Measurements from ENCODE around the gene SNX9. TPM values are rescaled to one million over a fixed set of nuclear protein-coding genes. Genes with fewer than 3 reads are reported as not detected.
"Not testable (repeated sequence)": the region's sequence is repeated elsewhere in the genome, so short reads cannot be mapped to it uniquely, and the experiment has no call there.

SNX9 gene
- total RNA-seq, 6 donors from 2014 or later, result 13.6 to 31.6 (median 19.0) TPM

GRCh38 chr6:157946865-157947532, 124.0 kb downstream of the SNX9 start:
- peak; percentile 49 to 61 for ATAC-seq (ENCODE audit: low FRiP score in 2 of 2)
- Histone ChIP-seq H3K4me1 (no peaks in the 10 kb centered on the region), H3K4me3 (no peak overlapping the region), H3K9me3 (peaks cover 0 to 11% (median 6%) of the 10 kb centered on the region in 4 donors), H3K27me3 (no peaks in the 10 kb centered on the region), H3K27ac (no peak overlapping the region), H3K36me3 (peaks cover 0 to 33% (median 10%) of the 10 kb centered on the region in 4 donors)
- TF ChIP-seq POLR2AphosphoS5 (IDR thresholded peaks at IDR 0.05) (no peak), POLR2A (IDR thresholded peaks at IDR 0.05) (no peak), EP300 (IDR thresholded peaks at IDR 0.05) (no peak), CTCF (IDR thresholded peaks at IDR 0.05) (peak in 2 of 6 experiments; percentile 13 to 26)
- DNase-seq, result no peak
- WGBS, 2 donors, result 42 to 58% methylated on average over 5 of the region's 5 CpGs

- ATAC-seq (ENCODE audit: low FRiP score in 2 of 2); H3K4me3 ChIP-seq; H3K36me3 ChIP-seq; H3K27ac ChIP-seq; H3K27me3 ChIP-seq; DNase-seq: not testable (repeated sequence)
- 73 to 96% methylated on average over 1 of the region's 1 CpG for WGBS, 2 donors
- Histone ChIP-seq H3K9me3 (peaks cover 0 to 11% (median 6%) of the 10 kb centered on the region in 4 donors), H3K4me1 (peaks cover 0 to 10% (median 1%) of the 10 kb centered on the region in 4 donors)
Observed at GRCh38 chr6:157950899-157951298, 127.9 kb downstream of the SNX9 start.

GRCh38 chr6:157951828-157952227, 128.8 kb downstream of the SNX9 start:
- TF ChIP-seq CTCF (IDR thresholded peaks at IDR 0.05) (no peak), POLR2A (IDR thresholded peaks at IDR 0.05) (no peak), EP300 (IDR thresholded peaks at IDR 0.05) (no peak), POLR2AphosphoS5 (IDR thresholded peaks at IDR 0.05) (no peak)
- H3K9me3 ChIP-seq, result peaks cover 0 to 11% (median 6%) of the 10 kb centered on the region in 4 donors
- DNase-seq (no peak), ATAC-seq (ENCODE audit: low FRiP score in 2 of 2) (no peak)
- 86% methylated on average over 9 of the region's 9 CpGs for WGBS, 2 donors
- H3K36me3 ChIP-seq, result no peaks in the 10 kb centered on the region
- H3K27me3 ChIP-seq, result no peaks in the 10 kb centered on the region
- H3K4me1 ChIP-seq, result peaks cover 0 to 10% (median 1%) of the 10 kb centered on the region in 4 donors
- H3K27ac ChIP-seq, result no peak overlapping the region
- H3K4me3 ChIP-seq, result no peak overlapping the region

GRCh38 chr6:157952861-157953351, 129.9 kb downstream of the SNX9 start:
- ATAC-seq (ENCODE audit: low FRiP score in 2 of 2) (no peak), DNase-seq (no peak)
- H3K36me3 ChIP-seq, result no peaks in the 10 kb centered on the region
- TF ChIP-seq EP300 (IDR thresholded peaks at IDR 0.05) (no peak), POLR2AphosphoS5 (IDR thresholded peaks at IDR 0.05) (no peak), CTCF (IDR thresholded peaks at IDR 0.05) (no peak), POLR2A (IDR thresholded peaks at IDR 0.05) (no peak)
- no peak overlapping the region for H3K4me3 ChIP-seq
- peaks cover 3 to 14% (median 7%) of the 10 kb centered on the region in 4 donors for H3K9me3 ChIP-seq
- WGBS, 2 donors, result 83 to 85% methylated on average over 7 of the region's 7 CpGs
- peaks cover 0 to 10% (median 1%) of the 10 kb centered on the region in 4 donors for H3K4me1 ChIP-seq
- no peak overlapping the region for H3K27ac ChIP-seq
- no peaks in the 10 kb centered on the region for H3K27me3 ChIP-seq

GRCh38 chr6:157953580-157954091, 130.6 kb downstream of the SNX9 start:
- 64 to 70% methylated on average over 7 of the region's 7 CpGs for WGBS, 2 donors
- no peaks in the 10 kb centered on the region for H3K27me3 ChIP-seq
- peaks cover 0 to 10% (median 1%) of the 10 kb centered on the region in 4 donors for H3K4me1 ChIP-seq
- no peaks in the 10 kb centered on the region for H3K36me3 ChIP-seq
- H3K4me3 ChIP-seq, result peak overlapping the region in 1 of 4 donors; percentile 20
- H3K9me3 ChIP-seq, result peaks cover 3 to 21% (median 15%) of the 10 kb centered on the region in 4 donors
- no peak overlapping the region for H3K27ac ChIP-seq
- DNase-seq, result no peak
- TF ChIP-seq EP300 (IDR thresholded peaks at IDR 0.05), result no peak
- no peak for TF ChIP-seq CTCF (IDR thresholded peaks at IDR 0.05)
- no peak for TF ChIP-seq POLR2A (IDR thresholded peaks at IDR 0.05)
- TF ChIP-seq POLR2AphosphoS5 (IDR thresholded peaks at IDR 0.05), result no peak
- peak in 1 of 2 donors; percentile 14 for ATAC-seq (ENCODE audit: low FRiP score in 2 of 2)

Measured in upper lobe of left lung (tissue), 6 donors.